ENCODE data around the gene SLC16A4.

Gene SLC16A4

DNA sequence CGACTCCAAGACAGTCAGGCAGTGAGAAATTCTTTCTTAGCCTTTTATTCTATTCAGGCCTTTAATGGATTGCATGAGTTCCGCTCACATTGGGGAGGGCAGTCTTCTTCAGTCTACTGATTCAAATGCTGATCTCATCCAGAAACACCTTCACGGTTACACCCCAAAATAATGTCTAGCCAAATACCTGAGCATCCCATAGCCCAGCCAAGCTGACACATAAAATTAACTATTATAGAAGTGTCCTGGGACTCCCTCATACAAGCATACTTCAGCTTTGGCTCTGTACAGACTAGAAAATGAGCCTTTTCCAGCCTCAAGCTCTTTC is 3.6 kb upstream of the SLC16A4 start:
- TF ChIP-seq, protein P1, sequence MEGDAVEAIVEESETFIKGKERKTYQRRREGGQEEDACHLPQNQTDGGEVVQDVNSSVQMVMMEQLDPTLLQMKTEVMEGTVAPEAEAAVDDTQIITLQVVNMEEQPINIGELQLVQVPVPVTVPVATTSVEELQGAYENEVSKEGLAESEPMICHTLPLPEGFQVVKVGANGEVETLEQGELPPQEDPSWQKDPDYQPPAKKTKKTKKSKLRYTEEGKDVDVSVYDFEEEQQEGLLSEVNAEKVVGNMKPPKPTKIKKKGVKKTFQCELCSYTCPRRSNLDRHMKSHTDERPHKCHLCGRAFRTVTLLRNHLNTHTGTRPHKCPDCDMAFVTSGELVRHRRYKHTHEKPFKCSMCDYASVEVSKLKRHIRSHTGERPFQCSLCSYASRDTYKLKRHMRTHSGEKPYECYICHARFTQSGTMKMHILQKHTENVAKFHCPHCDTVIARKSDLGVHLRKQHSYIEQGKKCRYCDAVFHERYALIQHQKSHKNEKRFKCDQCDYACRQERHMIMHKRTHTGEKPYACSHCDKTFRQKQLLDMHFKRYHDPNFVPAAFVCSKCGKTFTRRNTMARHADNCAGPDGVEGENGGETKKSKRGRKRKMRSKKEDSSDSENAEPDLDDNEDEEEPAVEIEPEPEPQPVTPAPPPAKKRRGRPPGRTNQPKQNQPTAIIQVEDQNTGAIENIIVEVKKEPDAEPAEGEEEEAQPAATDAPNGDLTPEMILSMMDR (IDR thresholded peaks at IDR 0.05; ENCODE audit: low read depth, low read length, missing control alignments), result no peak
- DNase-seq (ENCODE audit: low read depth), result no peak
- in situ Hi-C loops (cut with HindIII; ENCODE audit: low sequenced_read_pairs), result no loop called here
- no peak overlapping the region for H3K4me3 ChIP-seq (ENCODE audit: low read depth, low read length)

- peak; percentile 50 for DNase-seq (ENCODE audit: low read depth)
- TF ChIP-seq, protein P1 (IDR thresholded peaks at IDR 0.05; ENCODE audit: low read depth, low read length, missing control alignments), result no peak
- no peak overlapping the region for H3K4me3 ChIP-seq (ENCODE audit: low read depth, low read length)
- in situ Hi-C loops (cut with HindIII; ENCODE audit: low sequenced_read_pairs), result no loop called here
Observed at GRCh38 chr1:110393691-110394492, 3.1 kb upstream of the SLC16A4 start.

- DNase-seq (ENCODE audit: low read depth), result no peak
- no peak overlapping the region for H3K4me3 ChIP-seq (ENCODE audit: low read depth, low read length)
- in situ Hi-C loops (cut with HindIII; ENCODE audit: low sequenced_read_pairs), result no loop called here
- TF ChIP-seq, protein P1 (IDR thresholded peaks at IDR 0.05; ENCODE audit: low read depth, low read length, missing control alignments), result no peak
Observed at GRCh38 chr1:110393286-110393685, 2.5 kb upstream of the SLC16A4 start.

DNA sequence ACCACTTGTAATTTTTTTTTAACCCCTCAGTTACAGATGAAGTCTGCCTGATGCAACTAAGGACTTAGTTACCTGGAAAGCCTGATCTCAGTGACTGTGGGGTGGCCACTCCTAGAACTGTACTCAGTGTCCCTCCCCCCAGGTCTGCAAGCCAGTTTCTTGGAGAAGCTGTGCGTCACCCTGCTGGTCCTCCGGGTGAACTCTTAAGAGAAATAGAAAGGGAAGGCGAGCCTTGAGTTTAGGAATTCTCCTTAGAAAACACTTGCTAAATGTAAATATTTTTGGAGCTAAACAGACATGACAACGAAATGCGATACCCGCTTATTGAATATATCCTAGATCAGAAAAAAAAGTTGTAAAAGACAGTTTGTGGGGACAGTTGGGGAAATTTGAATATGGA is 730 bp downstream of the SLC16A4 start:
- peak; percentile 29 for DNase-seq (ENCODE audit: low read depth)
- TF ChIP-seq, protein P1 (IDR thresholded peaks at IDR 0.05; ENCODE audit: low read depth, low read length, missing control alignments), result no peak
- in situ Hi-C loops (cut with HindIII; ENCODE audit: low sequenced_read_pairs), result no loop called here
- H3K4me3 ChIP-seq (ENCODE audit: low read depth, low read length), result peak overlapping the region; percentile 31

DNA sequence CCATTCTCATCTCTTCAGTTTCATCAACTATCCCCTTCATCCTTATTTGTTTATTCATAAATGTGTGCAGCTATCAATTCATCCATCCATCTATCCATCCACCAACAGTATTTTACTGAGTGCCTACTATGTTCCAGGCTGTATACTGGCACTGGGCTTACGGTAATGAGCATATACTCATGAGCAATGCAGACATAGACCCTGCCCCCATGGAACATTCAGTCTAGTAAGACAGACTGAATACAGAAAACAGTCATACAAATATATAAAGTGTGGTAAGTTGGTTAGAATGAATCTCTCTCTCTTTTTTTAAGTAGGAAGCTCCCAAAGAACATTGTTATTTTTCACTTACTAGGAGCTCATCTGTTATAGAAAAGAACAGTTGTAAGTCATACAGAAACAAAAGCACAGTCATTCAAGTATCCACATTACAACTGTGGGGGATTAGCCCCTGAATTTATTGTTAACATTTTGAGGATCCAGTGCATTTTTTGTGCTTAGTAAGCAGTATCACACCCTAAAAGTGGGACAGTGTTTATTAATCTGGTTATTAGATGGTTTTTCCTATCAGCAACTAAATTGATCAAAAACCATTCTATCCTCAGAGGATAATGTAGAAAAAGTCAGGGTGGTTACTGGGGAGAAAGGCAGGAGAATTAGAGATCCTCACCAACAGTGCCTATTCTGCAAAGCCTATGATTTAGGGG is 3.6 kb downstream of the SLC16A4 start:
- no peak for DNase-seq (ENCODE audit: low read depth)
- in situ Hi-C loops (cut with HindIII; ENCODE audit: low sequenced_read_pairs), result no loop called here
- no peak overlapping the region for H3K4me3 ChIP-seq (ENCODE audit: low read depth, low read length)
- TF ChIP-seq, protein P1 (IDR thresholded peaks at IDR 0.05; ENCODE audit: low read depth, low read length, missing control alignments), result no peak

DNA sequence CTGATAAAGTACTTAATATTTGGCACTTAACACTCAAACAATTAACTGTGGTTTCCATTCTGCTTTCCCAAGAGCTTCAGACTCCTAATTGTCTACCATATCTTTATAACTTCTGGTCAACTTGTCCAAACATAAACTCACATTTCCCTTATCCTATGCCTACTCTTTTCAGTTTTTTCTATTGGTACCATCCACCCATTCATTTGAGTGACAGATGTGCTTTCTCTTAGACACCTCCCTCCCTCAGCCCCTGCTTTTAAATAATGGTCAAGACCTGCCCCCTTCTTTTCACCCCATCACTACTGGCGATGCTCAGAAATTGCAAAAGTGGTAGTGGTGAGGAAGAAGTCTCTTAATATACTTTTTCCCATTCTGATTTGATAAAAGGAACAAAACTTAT is 5.5 kb downstream of the SLC16A4 start:
- TF ChIP-seq, protein P1 (IDR thresholded peaks at IDR 0.05; ENCODE audit: low read depth, low read length, missing control alignments), result no peak
- no peak overlapping the region for H3K4me3 ChIP-seq (ENCODE audit: low read depth, low read length)
- no peak for DNase-seq (ENCODE audit: low read depth)
- in situ Hi-C loops (cut with HindIII; ENCODE audit: low sequenced_read_pairs), result no loop called here
